Endometrium (tissue), 2 donors: ENCODE data around the gene VWA5B2.

Experiments used
- FAIRE-seq: peaks from 2 replicates; lab custom pipeline; 2012; peaks lifted over from hg19 to GRCh38; lab: Jason Lieb, UNC
- donor health status: control.
- donor health status: control.

Gene VWA5B2

GRCh38 chr3:184229394-184230080 is at the start of gene VWA5B2:
Gene VWA5B2 (plus strand): TSS chr3:184229585. CDS start chr3:184230529, 944 bp downstream.
- no peak for FAIRE-seq

GRCh38 chr3:184180165-184180564 is 49.2 kb upstream of the VWA5B2 start:
- no peak for FAIRE-seq

GRCh38 chr3:184181596-184181995 is 47.8 kb upstream of the VWA5B2 start:
- FAIRE-seq: no peak

- FAIRE-seq: no peak
Measured at GRCh38 chr3:184183679-184184078, 45.7 kb upstream of the VWA5B2 start.

- no peak for FAIRE-seq
Measured at GRCh38 chr3:184184546-184185230, 44.7 kb upstream of the VWA5B2 start.

DNA sequence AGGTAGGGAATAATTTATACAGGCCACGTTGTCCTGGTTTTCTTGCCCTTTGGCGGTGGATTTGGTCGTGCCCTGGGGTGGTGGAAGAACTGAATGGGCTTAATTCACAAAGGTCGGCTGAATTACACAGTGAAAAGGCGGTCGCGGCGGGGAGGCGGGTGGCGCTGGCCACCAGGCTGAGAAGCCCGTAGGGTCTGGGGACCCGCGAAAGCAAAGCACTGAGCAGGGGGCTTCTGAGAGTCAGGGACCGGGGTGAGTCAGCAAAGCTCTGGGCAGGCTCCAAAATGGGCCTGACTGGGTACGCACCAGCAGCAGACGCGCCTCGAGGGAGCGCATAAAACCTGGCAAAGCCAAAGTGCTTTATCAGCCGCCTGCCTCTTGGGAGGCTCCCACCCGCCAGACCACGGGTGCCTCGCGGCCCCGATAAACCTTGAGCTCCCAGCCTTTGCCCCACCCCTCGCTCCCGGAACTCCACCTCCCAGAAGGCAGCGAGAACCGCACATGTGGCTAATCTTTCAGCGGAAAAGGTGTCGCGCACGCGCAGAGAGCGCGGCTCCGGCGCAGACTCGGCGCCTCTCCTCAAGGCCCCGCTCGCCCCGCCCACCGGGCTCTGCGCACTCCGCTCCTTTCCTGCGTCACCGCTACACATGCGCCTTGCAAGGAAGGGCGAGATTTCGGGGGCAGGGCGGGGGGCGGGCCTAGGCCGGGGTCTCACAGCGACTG is 43.8 kb upstream of the VWA5B2 start:
- peak; percentile 79 for FAIRE-seq

DNA sequence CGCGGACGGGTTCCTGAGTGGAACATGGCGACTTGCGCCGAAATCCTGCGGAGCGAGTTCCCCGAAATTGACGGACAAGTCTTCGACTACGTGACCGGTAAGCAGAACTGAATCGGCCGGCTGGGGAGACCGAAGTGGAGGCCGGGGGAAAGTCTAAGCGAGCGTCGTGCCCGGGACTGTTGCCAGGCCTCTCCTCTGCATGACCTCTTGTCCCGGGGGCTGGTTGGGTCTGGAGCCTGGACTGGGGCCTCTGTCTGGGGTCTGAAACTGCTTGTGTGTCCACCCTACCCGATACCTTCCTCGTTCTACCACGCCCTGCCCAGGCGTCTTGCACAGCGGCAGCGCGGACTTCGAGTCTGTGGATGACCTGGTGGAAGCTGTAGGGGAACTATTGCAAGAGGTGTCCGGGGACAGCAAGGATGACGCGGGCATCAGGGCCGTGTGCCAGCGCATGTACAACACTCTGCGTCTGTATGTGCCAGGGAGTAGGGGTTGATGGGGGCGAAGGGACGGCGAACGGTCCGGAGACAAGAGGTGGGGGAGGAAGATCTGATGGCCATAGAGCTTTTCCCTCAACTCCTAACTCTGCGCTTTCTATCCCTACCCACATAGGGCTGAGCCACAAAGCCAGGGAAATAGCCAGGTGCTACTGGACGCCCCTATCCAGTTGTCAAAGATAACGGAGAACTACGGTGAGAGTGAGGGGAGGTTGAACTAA is 43.0 kb upstream of the VWA5B2 start, which contains the start of gene ABCF3:
Gene ABCF3 (plus strand): TSS at position 16 of the 718 bp plus-strand sequence. CDS start 9 bp downstream, at position 25.
- FAIRE-seq: no peak

DNA sequence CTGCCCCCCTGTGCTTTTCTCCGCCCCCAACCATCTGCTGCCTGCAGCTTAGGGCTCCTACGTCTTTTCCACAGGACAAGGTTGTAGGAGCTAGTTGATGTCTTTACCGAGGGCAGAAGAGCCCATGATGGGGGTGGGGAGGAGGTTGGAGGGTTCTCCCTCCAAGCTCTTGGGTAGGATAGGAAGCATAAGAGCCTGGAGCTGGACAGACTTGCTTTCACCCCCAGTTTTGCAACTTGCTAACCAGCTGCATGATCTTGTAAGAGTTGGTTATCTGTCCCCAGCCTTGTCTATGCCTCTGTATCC is 42.5 kb upstream of the VWA5B2 start:
- no peak for FAIRE-seq

DNA sequence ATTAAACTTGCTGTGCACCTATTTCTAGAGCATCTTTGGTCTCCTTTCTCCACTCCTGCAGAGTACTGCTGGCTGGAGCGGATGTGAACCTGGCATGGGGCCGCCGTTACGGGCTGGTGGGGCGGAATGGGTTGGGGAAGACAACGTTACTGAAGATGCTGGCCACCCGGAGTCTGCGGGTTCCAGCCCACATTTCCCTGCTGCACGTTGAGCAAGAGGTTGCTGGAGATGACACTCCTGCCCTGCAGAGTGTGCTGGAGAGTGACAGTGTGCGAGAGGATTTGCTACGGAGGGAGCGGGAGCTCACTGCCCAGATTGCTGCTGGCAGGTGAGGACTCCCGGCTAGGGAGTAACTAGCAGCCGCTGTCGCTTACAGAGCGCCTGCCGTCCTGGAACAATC is 41.3 kb upstream of the VWA5B2 start:
- no peak for FAIRE-seq

DNA sequence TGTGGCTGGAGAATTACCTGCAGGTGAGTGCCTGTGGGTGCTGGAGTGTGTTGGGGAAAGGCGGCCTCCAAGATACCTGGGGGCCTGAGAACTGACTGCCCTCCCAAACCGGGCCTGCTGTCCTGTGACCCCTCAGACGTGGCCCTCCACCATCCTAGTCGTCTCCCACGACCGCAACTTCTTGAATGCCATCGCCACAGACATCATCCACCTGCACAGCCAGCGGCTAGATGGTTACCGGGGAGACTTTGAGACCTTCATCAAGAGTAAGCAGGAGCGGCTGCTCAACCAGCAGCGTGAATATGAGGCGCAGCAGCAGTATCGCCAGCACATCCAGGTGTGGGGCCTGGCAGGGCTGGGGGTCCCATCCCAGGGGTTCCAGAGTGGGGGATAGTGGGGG is 40.0 kb upstream of the VWA5B2 start:
- FAIRE-seq: no peak

- no peak for FAIRE-seq
Measured at GRCh38 chr3:184192889-184193288, 36.5 kb upstream of the VWA5B2 start.

DNA sequence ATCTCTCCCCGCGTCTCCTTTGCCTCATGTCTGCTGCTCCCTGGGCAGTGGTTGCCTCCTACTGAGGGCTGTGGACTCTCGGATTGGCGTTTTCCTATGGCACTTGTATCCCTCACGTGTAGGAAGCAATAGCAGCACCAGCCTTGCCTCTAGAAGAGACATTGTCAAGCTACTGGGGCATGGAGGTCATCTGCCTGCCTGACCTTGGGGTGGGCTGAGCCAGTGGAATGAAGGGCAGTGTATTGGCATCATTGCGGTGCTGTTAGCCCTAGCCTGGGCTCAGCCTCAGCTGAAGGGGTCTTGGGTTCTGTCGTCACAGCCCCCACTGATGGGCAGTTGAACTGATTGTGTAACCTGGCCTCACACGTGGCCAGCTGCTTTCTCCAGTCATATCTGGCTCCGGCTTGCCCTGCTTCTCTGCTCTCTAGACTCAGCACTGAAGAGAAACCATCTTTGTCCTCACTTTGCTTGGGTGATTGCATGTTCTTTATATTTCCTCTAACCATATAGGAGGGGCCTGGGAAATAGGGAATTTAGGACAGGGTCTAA is 35.3 kb upstream of the VWA5B2 start:
- no peak for FAIRE-seq

DNA sequence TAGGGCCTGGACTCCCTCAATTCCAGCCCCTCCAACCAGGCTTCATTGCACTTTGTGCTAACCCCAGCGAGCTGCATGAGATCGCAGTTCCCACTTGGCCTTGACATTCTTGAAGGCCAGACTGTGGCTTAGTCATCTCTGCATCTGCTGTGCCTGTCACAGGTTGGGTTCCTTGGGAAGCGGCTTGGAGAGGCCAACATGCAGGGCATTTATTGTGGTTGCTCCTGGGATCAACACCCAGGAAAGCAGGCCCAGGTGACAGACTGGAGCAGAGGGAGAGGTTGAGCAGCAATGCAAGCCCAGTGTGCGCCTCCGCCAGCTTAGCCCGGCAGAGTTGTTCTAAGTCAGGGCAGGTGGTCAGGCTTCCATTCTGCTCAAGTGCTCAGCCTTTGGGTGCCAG is 32.8 kb upstream of the VWA5B2 start:
- FAIRE-seq: no peak

DNA sequence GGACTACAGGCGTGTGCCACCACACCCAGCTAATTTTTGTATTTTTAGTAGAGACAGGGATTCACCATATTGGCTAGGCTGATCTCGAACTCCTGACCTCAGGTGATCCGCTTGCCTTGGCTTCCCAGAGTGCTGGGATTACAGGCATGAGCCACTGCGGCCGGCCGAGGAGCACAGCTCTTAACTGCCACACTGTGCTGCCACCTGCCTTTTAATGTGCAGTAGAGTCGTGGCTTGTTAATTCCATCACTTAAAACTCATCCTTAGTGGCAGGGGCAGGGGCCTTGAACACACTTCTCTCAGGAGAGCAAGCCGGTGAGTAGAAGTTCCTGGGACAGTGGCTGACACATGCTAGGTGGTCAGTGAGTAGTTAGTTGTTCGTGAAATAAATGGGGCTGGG is 30.9 kb upstream of the VWA5B2 start:
- FAIRE-seq: no peak

DNA sequence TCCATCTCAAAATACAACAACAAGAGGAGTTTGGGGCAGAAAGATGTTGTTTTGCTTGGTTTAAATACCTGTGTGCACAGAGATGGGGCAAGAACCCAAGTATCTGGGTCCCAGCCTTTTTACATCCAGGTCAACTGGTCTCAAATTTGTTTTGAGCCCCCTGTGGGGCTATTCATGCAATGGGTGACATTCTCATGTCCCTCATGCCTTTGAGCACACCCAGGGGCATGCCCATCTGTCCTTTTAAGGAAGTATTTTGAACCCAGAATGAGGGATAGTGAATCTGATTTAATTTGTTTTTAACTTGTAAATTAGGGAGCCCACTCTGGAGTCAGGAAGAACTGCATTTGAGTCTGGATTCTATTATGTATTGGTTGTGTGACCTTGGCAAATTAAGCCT is 28.6 kb upstream of the VWA5B2 start:
- no peak for FAIRE-seq

DNA sequence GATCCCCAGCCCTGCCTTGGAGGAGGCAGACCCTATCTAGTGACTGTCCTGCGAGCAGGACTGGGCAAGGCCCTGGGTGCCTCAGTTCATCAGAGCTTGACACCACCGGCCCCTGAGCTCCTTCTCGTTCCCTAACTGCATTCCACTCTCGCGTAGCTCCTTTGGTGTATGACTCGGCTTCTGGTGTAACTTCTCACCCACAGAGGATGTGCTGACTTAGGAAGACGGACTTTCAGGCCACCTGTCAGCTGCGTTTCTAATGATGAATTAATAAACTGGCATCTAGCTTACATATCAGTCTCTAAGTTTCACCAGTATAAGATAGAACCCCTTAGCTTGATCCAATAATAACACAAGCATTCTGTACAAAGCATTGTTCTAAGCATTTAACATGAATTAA is 25.9 kb upstream of the VWA5B2 start:
- FAIRE-seq: no peak

GRCh38 chr3:184209146-184209923 is 20.1 kb upstream of the VWA5B2 start:
- FAIRE-seq: no peak

- no peak for FAIRE-seq
Measured at GRCh38 chr3:184211297-184211696, 18.1 kb upstream of the VWA5B2 start.

DNA sequence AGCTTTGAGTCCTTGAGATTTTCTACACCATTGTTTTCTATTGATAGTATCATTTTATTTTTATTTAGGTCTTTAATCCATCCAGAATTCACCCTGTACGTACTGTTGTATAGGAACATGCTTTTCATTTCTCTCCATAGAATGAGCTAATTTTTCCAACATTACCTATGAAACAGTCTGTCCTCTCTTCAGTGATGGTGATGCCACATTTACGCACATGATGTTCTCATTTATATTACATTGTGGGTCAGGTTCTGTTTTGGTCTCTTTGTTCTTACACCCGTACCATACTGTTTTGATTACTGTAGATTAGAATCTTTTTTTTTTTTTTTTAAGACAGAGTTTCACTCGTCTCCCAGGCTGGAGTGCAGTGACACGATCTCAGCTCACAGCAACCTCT is 17.7 kb upstream of the VWA5B2 start:
- no peak for FAIRE-seq

GRCh38 chr3:184218814-184219213 is 10.6 kb upstream of the VWA5B2 start:
- FAIRE-seq: no peak

GRCh38 chr3:184222521-184222920 is 6.9 kb upstream of the VWA5B2 start:
- FAIRE-seq: no peak

GRCh38 chr3:184223946-184224345 is 5.4 kb upstream of the VWA5B2 start:
- no peak for FAIRE-seq
